CD4-positive, alpha-beta memory T cell (primary cell): ENCODE results near the gene CSRNP3. TPM values are rescaled to one million over a fixed set of nuclear protein-coding genes. Genes with fewer than 3 reads are reported as not detected.

Source experiments
- CTCF ChIA-PET: fragments of 350-600 bp; sonication (Branson Sonifier 250); formaldehyde crosslinking; loops from one replicate; lab custom pipeline; 2021; ENCODE audit warnings: inconsistent platforms; ENCODE audit not compliant: partially characterized antibody; lab: Charles Lee
- POLR2A ChIA-PET: fragments of 350-600 bp; sonication (Branson Sonifier 250); formaldehyde crosslinking; loops from one replicate; lab custom pipeline; 2021; ENCODE audit not compliant: partially characterized antibody; lab: Charles Lee
- DNase-seq, 5 donors: peaks; one replicate each; pipeline versions ENCODE4 v3.0.0 to v3.0.0-alpha.2; 2020 to 2022; ENCODE audit warnings: mixed read lengths in 1 of 5
- H3K27ac ChIP-seq: one replicate; pipeline ENCODE4 v1.7.0; 2013; ENCODE audit warnings: low read depth, low read length
- H3K27me3 ChIP-seq: 2 replicates; pipeline ENCODE4 v1.7.0; 2013; ENCODE audit warnings: mild to moderate bottlenecking, low read length, moderate library complexity; ENCODE audit not compliant: insufficient read depth
- H3K36me3 ChIP-seq: 2 replicates; pipeline ENCODE4 v1.7.0; 2013; ENCODE audit warnings: mild to moderate bottlenecking, low read length, moderate library complexity; ENCODE audit not compliant: insufficient read depth
- H3K4me1 ChIP-seq: 2 replicates; pipeline ENCODE4 v1.7.0; 2013; ENCODE audit warnings: mild to moderate bottlenecking, low read length, moderate library complexity; ENCODE audit not compliant: insufficient read depth
- H3K4me3 ChIP-seq, 2 donors: one replicate each; pipeline ENCODE4 v1.7.0; 2013; ENCODE audit warnings: low read length in 2 of 2, mild to moderate bottlenecking in 1 of 2
- H3K9me3 ChIP-seq, 2 donors: one replicate each; pipeline ENCODE4 v1.7.0; 2013; ENCODE audit warnings: low read length in 2 of 2, control low read depth in 1 of 2; ENCODE audit not compliant: control insufficient read depth in 1 of 2
- H3K27ac Mint-ChIP-seq, 7 donors: one replicate each; pipeline ENCODE4 v1.8.0; 2020 to 2021; ENCODE audit warnings: mixed read lengths in 7 of 7, mild to moderate bottlenecking in 6 of 7, inconsistent platforms in 3 of 7, moderate library complexity in 3 of 7
- H3K27me3 Mint-ChIP-seq, 2 donors: one replicate each; pipeline ENCODE4 v1.8.0; 2020 to 2021; ENCODE audit warnings: mixed read lengths in 2 of 2
- H3K36me3 Mint-ChIP-seq, 2 donors: one replicate each; pipeline ENCODE4 v1.8.0; 2020 to 2021; ENCODE audit warnings: mixed read lengths in 2 of 2, inconsistent platforms in 1 of 2, mild to moderate bottlenecking in 1 of 2
- H3K4me1 Mint-ChIP-seq, 4 donors: one replicate each; pipeline ENCODE4 v1.8.0; 2020 to 2021; ENCODE audit warnings: mixed read lengths in 4 of 4, mild to moderate bottlenecking in 1 of 4
- H3K4me3 Mint-ChIP-seq, 8 donors: one replicate each; pipeline ENCODE4 v1.8.0; 2020 to 2021; ENCODE audit warnings: mixed read lengths in 8 of 8, mild to moderate bottlenecking in 7 of 8, moderate library complexity in 6 of 8, inconsistent platforms in 3 of 8
- H3K9me3 Mint-ChIP-seq, 8 donors: one replicate each; pipeline ENCODE4 v1.8.0; 2020 to 2021; ENCODE audit warnings: mixed read lengths in 8 of 8, mild to moderate bottlenecking in 5 of 8, inconsistent platforms in 3 of 8, moderate library complexity in 1 of 8
- intact Hi-C: fragments of 100-400 bp; cut with micrococcal nuclease; formaldehyde crosslinking; loops from one replicate; pipeline ENCODE4 v1.15.1; 2023
- polyA plus RNA-seq, 2 donors: library from polyadenylated mRNA; unstranded; fragments of 300-500 nt; fragmentation: Illumina TruSeq; gene quantifications; one replicate each; pipeline ENCODE4 v1.2.3, GENCODE V29; 2021
- total RNA-seq, 2 experiments: library from RNA; stranded (reverse); gene quantifications; one replicate each; pipeline ENCODE4 v1.2.3, GENCODE V29; 2021

The CSRNP3 gene
- total and polyA plus RNA-seq, 4 experiments from 2014 or later, result not detected

DNA sequence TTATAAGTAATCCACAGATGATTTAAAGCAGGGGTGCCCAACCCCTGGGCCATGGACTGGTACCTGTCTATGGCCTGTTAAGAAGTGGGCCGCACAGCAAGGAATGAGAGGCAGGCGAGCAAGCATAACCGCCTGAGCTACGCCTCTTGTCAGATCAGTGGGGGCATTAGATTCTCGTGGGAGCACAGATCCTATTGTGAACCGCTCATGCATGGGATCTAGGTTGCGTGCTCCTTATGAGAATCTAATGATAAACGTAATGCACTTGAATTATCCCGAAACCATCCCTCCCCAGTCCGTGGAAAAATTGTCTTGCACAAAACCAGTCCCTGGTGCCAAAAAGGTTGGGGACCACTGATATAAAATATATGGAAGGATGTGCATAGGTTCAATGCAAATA, 153.7 kb downstream of the CSRNP3 start:
- Histone ChIP-seq H3K9me3 (no peaks in the 10 kb centered on the region), H3K27ac (no peak overlapping the region), H3K36me3 (no peaks in the 10 kb centered on the region), H3K27me3 (no peaks in the 10 kb centered on the region), H3K4me3 (no peak overlapping the region), H3K4me1 (no peaks in the 10 kb centered on the region)
- Mint-ChIP-seq H3K4me1 (no peaks in the 10 kb centered on the region), H3K36me3 (no peaks in the 10 kb centered on the region), H3K4me3 (no peak overlapping the region), H3K9me3 (peaks cover 0 to 2% (median 0%) of the 10 kb centered on the region in 8 donors), H3K27ac (no peak overlapping the region), H3K27me3 (peaks cover 3 to 10% of the 10 kb centered on the region in 2 donors)
- CTCF ChIA-PET, result no interaction called here
- POLR2A ChIA-PET, result no interaction called here
- no peak for DNase-seq
- intact Hi-C loops, result no loop called here

DNA sequence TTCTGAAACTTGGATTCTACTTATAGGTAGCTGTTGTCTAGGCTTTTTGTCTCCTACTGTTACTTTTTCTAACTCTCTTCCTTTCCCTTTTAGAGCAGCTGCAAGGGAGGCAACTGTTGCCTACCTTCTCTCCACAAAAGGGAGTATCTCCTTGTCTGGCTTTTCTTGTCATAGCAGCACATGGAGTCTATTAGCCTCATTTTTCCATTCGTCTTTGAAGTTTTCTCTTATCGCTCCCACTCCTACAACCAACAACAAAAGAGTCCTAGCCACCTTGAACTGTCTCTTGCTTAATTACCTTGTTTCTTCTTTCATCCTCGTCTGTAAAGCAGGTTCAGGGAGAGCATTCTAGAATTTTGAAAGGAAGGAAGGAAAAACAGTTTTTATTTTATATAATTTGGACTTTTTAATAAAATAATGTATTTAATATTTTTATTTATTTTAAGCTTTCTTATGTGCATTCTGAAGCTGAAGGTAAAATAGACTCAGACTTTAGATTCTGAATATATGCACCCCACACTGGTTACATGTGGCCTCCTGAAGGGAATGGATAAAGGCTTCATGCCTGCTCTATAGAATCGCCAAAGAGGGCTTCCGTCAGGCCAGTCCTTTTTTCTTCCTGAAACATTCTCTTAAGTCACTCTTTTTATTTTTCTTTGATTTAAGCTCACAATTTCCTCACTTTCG, 154.4 kb downstream of the CSRNP3 start:
- H3K9me3 ChIP-seq, result no peaks in the 10 kb centered on the region
- Mint-ChIP-seq H3K4me3 (no peak overlapping the region), H3K9me3 (no peaks in the 10 kb centered on the region), H3K4me1 (no peaks in the 10 kb centered on the region), H3K27ac (no peak overlapping the region), H3K36me3 (no peaks in the 10 kb centered on the region), H3K27me3 (peaks cover 0 to 6% of the 10 kb centered on the region in 2 donors)
- DNase-seq, result no peak
- no peaks in the 10 kb centered on the region for H3K27me3 ChIP-seq
- no peaks in the 10 kb centered on the region for H3K36me3 ChIP-seq
- H3K4me1 ChIP-seq, result no peaks in the 10 kb centered on the region
- CTCF ChIA-PET, result no interaction called here
- H3K27ac ChIP-seq, result no peak overlapping the region
- POLR2A ChIA-PET, result no interaction called here
- intact Hi-C loops, result no loop called here
- H3K4me3 ChIP-seq, result no peak overlapping the region

DNA sequence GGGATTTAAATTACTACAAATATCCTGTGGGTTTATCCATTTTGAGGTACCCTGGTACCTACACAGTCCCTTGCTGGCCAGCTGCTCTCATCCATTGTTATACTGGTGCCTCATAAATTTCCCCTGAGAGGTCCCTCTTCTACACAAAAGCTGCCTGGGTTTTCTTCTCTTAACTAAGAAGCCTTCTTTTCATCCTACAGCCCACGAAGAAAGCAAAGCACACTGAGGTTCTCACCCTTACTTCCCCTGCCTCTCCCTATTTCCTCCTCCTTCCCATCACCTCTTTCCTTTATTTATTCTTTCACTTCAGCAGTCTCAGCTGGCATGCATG, 154.9 kb downstream of the CSRNP3 start:
- H3K27ac Mint-ChIP-seq, result no peak overlapping the region
- POLR2A ChIA-PET, result no interaction called here
- CTCF ChIA-PET, result no interaction called here
- no peaks in the 10 kb centered on the region for H3K4me1 ChIP-seq
- H3K27me3 ChIP-seq, result no peaks in the 10 kb centered on the region
- no peak overlapping the region for H3K4me3 ChIP-seq
- H3K27ac ChIP-seq, result no peak overlapping the region
- no peaks in the 10 kb centered on the region for H3K9me3 ChIP-seq
- H3K36me3 ChIP-seq, result no peaks in the 10 kb centered on the region
- intact Hi-C loops, result no loop called here
- H3K4me1 Mint-ChIP-seq, result no peaks in the 10 kb centered on the region
- DNase-seq, result no peak
- no peaks in the 10 kb centered on the region for H3K9me3 Mint-ChIP-seq
- H3K4me3 Mint-ChIP-seq, result no peak overlapping the region
- peaks cover 0 to 6% of the 10 kb centered on the region in 2 donors for H3K27me3 Mint-ChIP-seq
- H3K36me3 Mint-ChIP-seq, result no peaks in the 10 kb centered on the region

GRCh38 chr2:165627470-165627869, 158.0 kb downstream of the CSRNP3 start:
- Mint-ChIP-seq H3K9me3 (no peaks in the 10 kb centered on the region), H3K4me1 (peaks cover 0 to 10% (median 5%) of the 10 kb centered on the region in 4 donors), H3K27me3 (no peaks in the 10 kb centered on the region), H3K27ac (no peak overlapping the region), H3K4me3 (no peak overlapping the region), H3K36me3 (no peaks in the 10 kb centered on the region)
- intact Hi-C loops, result no loop called here
- H3K4me1 ChIP-seq, result no peaks in the 10 kb centered on the region
- H3K4me3 ChIP-seq, result no peak overlapping the region
- no peaks in the 10 kb centered on the region for H3K9me3 ChIP-seq
- ChIA-PET CTCF (no interaction called here), POLR2A (no interaction called here)
- H3K27me3 ChIP-seq, result peaks cover 3% of the 10 kb centered on the region
- no peak overlapping the region for H3K27ac ChIP-seq
- DNase-seq, result no peak
- H3K36me3 ChIP-seq, result no peaks in the 10 kb centered on the region

DNA sequence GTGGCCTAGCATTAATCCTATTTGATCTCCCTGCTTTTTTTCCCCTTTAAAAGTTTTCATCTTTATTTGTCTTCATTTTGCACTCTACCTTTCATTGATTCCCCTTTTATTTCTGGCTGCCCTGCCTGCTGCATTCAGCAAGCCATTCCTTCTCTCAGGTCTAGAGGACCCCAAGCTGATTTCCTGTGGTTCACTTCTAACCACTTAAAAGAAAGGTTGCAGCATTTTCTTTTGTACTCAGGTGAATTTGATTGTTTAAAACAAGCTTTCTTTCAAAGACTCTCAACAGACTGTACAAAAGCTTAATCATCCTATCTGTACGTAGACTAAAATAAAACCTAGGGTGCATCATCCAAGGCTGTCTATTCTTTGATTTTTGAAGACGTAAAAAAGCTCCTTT, 160.3 kb downstream of the CSRNP3 start:
- CTCF ChIA-PET, result no interaction called here
- intact Hi-C loops, result no loop called here
- peaks cover 3% of the 10 kb centered on the region for H3K27me3 ChIP-seq
- no peak for DNase-seq
- no peak overlapping the region for H3K4me3 Mint-ChIP-seq
- H3K36me3 ChIP-seq, result no peaks in the 10 kb centered on the region
- no peaks in the 10 kb centered on the region for H3K36me3 Mint-ChIP-seq
- H3K27ac Mint-ChIP-seq, result no peak overlapping the region
- no peaks in the 10 kb centered on the region for H3K9me3 Mint-ChIP-seq
- peaks cover 0 to 10% (median 5%) of the 10 kb centered on the region in 4 donors for H3K4me1 Mint-ChIP-seq
- no peak overlapping the region for H3K4me3 ChIP-seq
- H3K4me1 ChIP-seq, result no peaks in the 10 kb centered on the region
- no peaks in the 10 kb centered on the region for H3K9me3 ChIP-seq
- no peak overlapping the region for H3K27ac ChIP-seq
- POLR2A ChIA-PET, result no interaction called here
- no peaks in the 10 kb centered on the region for H3K27me3 Mint-ChIP-seq

DNA sequence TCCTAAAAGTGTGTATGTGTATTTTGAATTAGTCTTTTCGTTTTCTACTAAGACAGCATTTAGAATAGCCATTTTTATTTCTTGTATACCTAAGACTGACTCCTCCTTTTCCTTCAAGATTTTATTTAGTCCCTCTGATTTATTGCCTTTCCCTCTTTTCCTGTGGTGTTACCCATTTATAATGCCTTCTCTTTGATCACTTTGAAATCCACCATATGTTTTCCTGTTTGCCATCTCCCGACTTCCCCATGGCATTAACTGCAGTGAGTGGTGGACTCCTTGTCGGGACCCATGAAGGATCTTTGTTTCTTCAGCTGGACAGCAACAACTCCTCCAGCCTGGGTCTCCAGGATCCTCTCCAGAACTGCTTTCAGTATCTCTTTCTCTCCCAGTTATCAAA, 160.7 kb downstream of the CSRNP3 start:
- H3K27me3 Mint-ChIP-seq, result no peaks in the 10 kb centered on the region
- H3K27ac ChIP-seq, result no peak overlapping the region
- H3K36me3 ChIP-seq, result no peaks in the 10 kb centered on the region
- no peaks in the 10 kb centered on the region for H3K9me3 Mint-ChIP-seq
- CTCF ChIA-PET, result no interaction called here
- no peaks in the 10 kb centered on the region for H3K36me3 Mint-ChIP-seq
- peak overlapping the region in 1 of 7 donors; percentile 0 for H3K27ac Mint-ChIP-seq
- H3K9me3 ChIP-seq, result no peaks in the 10 kb centered on the region
- peaks cover 0 to 10% (median 5%) of the 10 kb centered on the region in 4 donors for H3K4me1 Mint-ChIP-seq
- DNase-seq, result no peak
- POLR2A ChIA-PET, result no interaction called here
- no peaks in the 10 kb centered on the region for H3K4me1 ChIP-seq
- intact Hi-C loops, result no loop called here
- no peak overlapping the region for H3K4me3 Mint-ChIP-seq
- peaks cover 3% of the 10 kb centered on the region for H3K27me3 ChIP-seq
- no peak overlapping the region for H3K4me3 ChIP-seq

DNA sequence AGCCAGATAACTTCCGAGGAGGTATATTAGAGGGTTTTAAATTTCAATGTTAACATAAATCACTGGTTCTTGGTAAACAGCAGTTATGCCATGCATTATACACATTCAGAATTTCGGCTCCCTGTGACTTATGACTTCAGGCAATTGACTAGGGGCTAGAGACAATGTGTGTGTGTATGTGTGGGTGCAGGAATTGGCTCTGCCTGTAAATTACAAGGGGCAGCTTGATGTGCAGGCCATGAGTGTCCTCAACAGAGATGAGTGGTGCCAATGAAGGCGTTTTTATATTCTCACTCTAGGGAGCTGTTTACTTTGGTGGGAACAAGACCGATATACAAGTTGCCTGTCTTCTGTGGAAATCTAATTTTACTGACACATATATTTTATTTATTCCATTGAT, 161.6 kb downstream of the CSRNP3 start:
- no peak overlapping the region for H3K4me3 ChIP-seq
- H3K9me3 ChIP-seq, result no peaks in the 10 kb centered on the region
- no peak overlapping the region for H3K27ac Mint-ChIP-seq
- H3K27ac ChIP-seq, result no peak overlapping the region
- intact Hi-C loops, result no loop called here
- peaks cover 0 to 10% (median 5%) of the 10 kb centered on the region in 4 donors for H3K4me1 Mint-ChIP-seq
- no peaks in the 10 kb centered on the region for H3K4me1 ChIP-seq
- no peaks in the 10 kb centered on the region for H3K36me3 Mint-ChIP-seq
- H3K27me3 ChIP-seq, result peaks cover 3% of the 10 kb centered on the region
- no peaks in the 10 kb centered on the region for H3K9me3 Mint-ChIP-seq
- DNase-seq, result no peak
- CTCF ChIA-PET, result no interaction called here
- POLR2A ChIA-PET, result no interaction called here
- H3K36me3 ChIP-seq, result no peaks in the 10 kb centered on the region
- no peaks in the 10 kb centered on the region for H3K27me3 Mint-ChIP-seq
- no peak overlapping the region for H3K4me3 Mint-ChIP-seq

GRCh38 chr2:165632594-165632993, 163.1 kb downstream of the CSRNP3 start:
- H3K36me3 Mint-ChIP-seq, result no peaks in the 10 kb centered on the region
- intact Hi-C loops, result no loop called here

More at GRCh38 chr2:165632594-165632993, 163.1 kb downstream of the CSRNP3 start:
- Histone ChIP-seq H3K4me3 (no peak overlapping the region), H3K36me3 (no peaks in the 10 kb centered on the region), H3K4me1 (no peaks in the 10 kb centered on the region), H3K27ac (no peak overlapping the region), H3K27me3 (peaks cover 3% of the 10 kb centered on the region), H3K9me3 (no peaks in the 10 kb centered on the region)
- POLR2A ChIA-PET, result no interaction called here
- H3K27me3 Mint-ChIP-seq, result no peaks in the 10 kb centered on the region
- H3K4me3 Mint-ChIP-seq, result no peak overlapping the region
- CTCF ChIA-PET, result no interaction called here
- DNase-seq, result no peak
- H3K4me1 Mint-ChIP-seq, result peaks cover 0 to 10% (median 5%) of the 10 kb centered on the region in 4 donors
- H3K27ac Mint-ChIP-seq, result no peak overlapping the region
- H3K9me3 Mint-ChIP-seq, result no peaks in the 10 kb centered on the region
